Measurements from ENCODE around the gene TICAM2.

The TICAM2 gene

GRCh38 chr5:115531787-115532367, 70.4 kb downstream of the TICAM2 start:
- DNase-seq (ENCODE audit: low spot score), result no peak

- DNase-seq (ENCODE audit: low spot score), result no peak
These were observed 70.9 kb downstream of the TICAM2 start for GRCh38 chr5:115531380-115531779.

DNA sequence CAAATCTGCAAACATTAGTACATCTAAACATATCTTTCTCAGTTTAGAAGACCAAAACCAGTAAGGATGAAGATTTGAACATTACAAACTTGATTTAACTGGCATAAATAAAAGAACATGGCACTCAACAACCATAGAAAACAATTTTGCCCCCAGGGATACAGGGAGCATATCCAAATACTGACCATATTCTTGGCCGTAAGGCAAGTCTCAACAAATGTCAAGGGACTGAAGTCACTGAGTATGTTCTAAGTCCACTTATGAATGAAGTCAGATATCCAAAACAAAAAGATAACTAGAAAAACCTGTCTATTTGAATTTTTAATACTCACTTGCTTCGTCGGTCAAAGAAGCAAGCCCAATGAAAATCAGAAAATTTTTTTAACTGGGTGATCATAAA, 71.9 kb downstream of the TICAM2 start:
- no peak for DNase-seq (ENCODE audit: low spot score)
